Measurements from ENCODE around the gene TMEM140.

The TMEM140 gene

GRCh38 chr7:135189961-135190360 lies 42.1 kb downstream of the TMEM140 start:
- no peak for TF ChIP-seq CTCF (IDR thresholded peaks at IDR 0.05; ENCODE audit: low read depth, low read length)
- no peak for DNase-seq

DNA sequence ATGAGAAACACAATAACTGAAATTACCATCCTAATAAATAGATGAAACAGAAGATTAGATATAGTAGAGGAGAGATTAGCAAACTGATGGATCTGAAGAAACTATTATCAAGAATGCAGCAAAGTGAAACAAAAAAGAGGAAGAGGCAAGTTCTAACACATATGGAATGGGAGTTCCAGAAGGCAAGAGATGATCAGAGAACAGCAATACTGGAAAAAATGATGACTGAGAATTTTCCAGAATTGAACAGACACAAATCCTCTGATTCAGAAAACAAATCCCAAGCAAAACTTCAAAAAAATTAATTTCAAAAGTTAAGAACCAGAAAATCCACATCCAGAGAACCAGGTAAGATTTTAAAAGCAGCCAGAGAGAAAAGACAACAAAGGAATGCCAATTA lies 42.8 kb downstream of the TMEM140 start:
- TF ChIP-seq CTCF (IDR thresholded peaks at IDR 0.05; ENCODE audit: low read depth, low read length): no peak
- no peak overlapping the region for H3K27ac ChIP-seq
- H3K4me3 ChIP-seq (ENCODE audit: low read depth, low read length): no peak overlapping the region
- no peak for DNase-seq
- peaks cover 34% of the 10 kb centered on the region for H3K36me3 ChIP-seq
- no peaks in the 10 kb centered on the region for H3K9me3 ChIP-seq (ENCODE audit: severe bottlenecking)
- no peaks in the 10 kb centered on the region for H3K27me3 ChIP-seq (ENCODE audit: insufficient read depth, low read depth, severe bottlenecking)

More at GRCh38 chr7:135189961-135190360, 42.1 kb downstream of the TMEM140 start:
- Histone ChIP-seq H3K27ac (no peak overlapping the region), H3K36me3 (peaks cover 40% of the 10 kb centered on the region), H3K9me3 (ENCODE audit: severe bottlenecking) (no peaks in the 10 kb centered on the region), H3K4me3 (ENCODE audit: low read depth, low read length) (no peak overlapping the region), H3K27me3 (ENCODE audit: insufficient read depth, low read depth, severe bottlenecking) (no peaks in the 10 kb centered on the region)

GRCh38 chr7:135192914-135193536 lies 45.2 kb downstream of the TMEM140 start:
- TF ChIP-seq CTCF (IDR thresholded peaks at IDR 0.05; ENCODE audit: low read depth, low read length): no peak
- DNase-seq: no peak
- Histone ChIP-seq H3K4me3 (ENCODE audit: low read depth, low read length) (no peak overlapping the region), H3K9me3 (ENCODE audit: severe bottlenecking) (no peaks in the 10 kb centered on the region), H3K36me3 (peaks cover 42% of the 10 kb centered on the region), H3K27ac (no peak overlapping the region), H3K27me3 (ENCODE audit: insufficient read depth, low read depth, severe bottlenecking) (no peaks in the 10 kb centered on the region)

- no peaks in the 10 kb centered on the region for H3K27me3 ChIP-seq (ENCODE audit: insufficient read depth, low read depth, severe bottlenecking)
- TF ChIP-seq CTCF (IDR thresholded peaks at IDR 0.05; ENCODE audit: low read depth, low read length): no peak
- H3K9me3 ChIP-seq (ENCODE audit: severe bottlenecking): no peaks in the 10 kb centered on the region
- no peak overlapping the region for H3K4me3 ChIP-seq (ENCODE audit: low read depth, low read length)
- H3K36me3 ChIP-seq: peaks cover 35% of the 10 kb centered on the region
- DNase-seq: no peak
- H3K27ac ChIP-seq: no peak overlapping the region
Observed at GRCh38 chr7:135193615-135194081, 45.8 kb downstream of the TMEM140 start.

DNA sequence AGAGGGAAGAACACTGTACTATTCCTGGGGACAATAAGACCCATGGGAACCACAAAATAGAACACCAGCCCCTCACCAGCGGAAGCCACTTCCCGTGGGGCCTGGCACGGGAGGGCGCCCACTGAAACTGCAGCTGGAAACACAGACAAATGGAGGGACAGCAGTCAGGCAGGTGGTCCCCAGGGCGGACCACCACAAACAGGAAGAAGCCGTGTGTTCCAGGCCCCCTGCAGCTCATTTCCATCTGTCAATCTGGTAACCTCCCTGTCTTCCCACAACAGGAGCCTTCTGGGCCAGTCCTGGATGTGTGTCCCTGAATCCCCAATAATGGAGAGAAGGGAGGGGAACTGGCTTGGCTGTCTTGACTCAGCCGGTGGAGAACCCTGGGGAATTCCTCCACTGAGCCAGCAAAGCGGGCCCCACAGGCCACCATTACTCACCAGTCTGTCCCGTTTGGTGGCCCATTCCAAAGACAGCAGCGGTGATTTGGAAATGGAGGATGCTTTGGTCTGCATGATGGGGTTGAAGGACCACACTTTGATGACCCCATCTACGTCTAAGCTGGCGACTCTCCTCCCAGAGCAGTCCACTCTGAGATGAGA lies 46.7 kb downstream of the TMEM140 start:
- H3K9me3 ChIP-seq (ENCODE audit: severe bottlenecking): no peaks in the 10 kb centered on the region
- no peak overlapping the region for H3K27ac ChIP-seq
- peaks cover 34% of the 10 kb centered on the region for H3K36me3 ChIP-seq
- no peak for TF ChIP-seq CTCF (IDR thresholded peaks at IDR 0.05; ENCODE audit: low read depth, low read length)
- no peak overlapping the region for H3K4me3 ChIP-seq (ENCODE audit: low read depth, low read length)
- H3K27me3 ChIP-seq (ENCODE audit: insufficient read depth, low read depth, severe bottlenecking): no peaks in the 10 kb centered on the region
- DNase-seq: no peak

Measured in WERI-Rb-1 (cell line).